SW 1271 (cell line): ENCODE results near the gene NUDT4.
"Not testable (repeated sequence)": the region's sequence is repeated elsewhere in the genome, so short reads cannot be mapped to it uniquely, and the experiment has no call there.

ENCODE experiments used
- DNase-seq, 2 experiments: peaks; one replicate each; lab custom pipeline; 2025; lab: John Stamatoyannopoulos, UW

The NUDT4 gene

GRCh38 chr12:93402333-93403311 lies 24.9 kb downstream of the NUDT4 start:
- no peak for DNase-seq

DNA sequence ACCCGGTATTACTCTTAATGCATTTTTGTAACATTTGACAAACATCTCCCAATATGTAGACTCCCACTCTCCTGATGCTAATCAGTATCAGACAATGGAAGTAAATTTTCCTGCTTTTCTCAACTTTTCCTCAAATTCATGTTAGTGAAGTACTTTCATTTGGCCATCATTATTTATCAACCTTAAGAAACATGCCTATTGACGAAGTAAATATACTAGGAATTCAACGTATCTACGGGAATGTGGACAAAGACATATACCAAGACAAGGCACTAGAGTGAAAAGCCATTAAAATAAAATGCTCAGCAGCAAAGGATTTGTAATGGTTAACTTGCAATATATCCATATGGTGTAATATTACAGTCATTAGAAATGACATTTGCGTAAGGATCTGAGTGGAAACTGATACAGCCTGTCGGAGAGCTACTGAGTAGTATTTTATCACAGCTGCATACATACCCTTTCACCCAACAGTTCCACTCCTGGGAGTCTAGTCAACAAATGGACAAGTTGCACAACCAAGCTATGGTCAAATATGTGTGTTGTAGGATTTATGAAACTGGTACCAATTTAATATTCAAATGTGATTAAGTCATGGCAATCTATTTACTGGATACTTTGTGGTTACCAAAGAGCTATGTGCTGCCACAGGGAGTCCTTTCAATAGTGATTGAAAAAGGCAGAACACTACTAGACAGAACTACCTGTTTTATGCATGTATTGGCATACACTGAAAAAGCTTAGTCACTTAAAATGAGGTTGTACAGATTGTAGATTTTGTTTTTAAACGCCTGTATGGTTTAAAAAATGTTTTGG lies 26.5 kb downstream of the NUDT4 start:
- DNase-seq = no peak

DNA sequence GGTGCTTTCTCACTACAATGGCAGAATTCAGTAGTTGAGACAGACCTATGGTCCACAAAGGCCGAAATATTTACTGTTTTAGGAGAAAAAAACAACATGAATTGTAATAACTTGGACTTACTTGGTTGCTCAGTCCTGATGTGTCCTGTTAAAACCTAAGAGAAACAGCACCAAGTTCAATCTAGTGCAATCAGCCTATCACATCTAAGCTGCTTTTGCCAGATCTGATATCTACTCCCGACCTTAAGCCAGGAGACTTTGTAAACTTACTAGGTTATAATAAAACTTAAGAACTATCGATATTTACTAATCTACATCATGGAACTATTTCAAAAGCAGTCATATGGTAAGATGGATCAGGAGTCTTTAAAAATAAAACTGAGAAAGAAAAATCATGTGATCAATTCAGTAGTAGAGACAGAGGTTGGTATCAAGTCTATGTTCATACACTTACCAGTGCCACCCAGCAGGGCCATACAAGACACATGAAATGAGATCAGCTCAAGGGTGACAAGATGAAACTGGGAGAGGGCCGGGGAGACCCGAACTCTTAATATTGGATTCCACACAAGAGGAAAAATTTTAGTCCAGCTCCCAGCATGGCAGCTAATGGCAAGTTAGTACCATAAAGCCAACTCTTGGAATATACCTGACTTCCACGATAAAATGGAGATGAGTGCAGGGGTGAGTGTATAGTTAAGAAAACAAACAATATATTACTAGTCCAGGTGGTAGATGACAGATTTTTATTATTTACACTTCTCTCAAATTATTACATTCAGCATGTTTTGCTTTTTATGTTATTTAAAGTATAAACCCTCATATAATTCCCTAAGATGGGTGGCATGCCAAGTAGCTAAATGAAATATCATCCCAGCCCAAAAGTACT lies 27.5 kb downstream of the NUDT4 start:
- DNase-seq = no peak

- no peak for DNase-seq
Measured at GRCh38 chr12:93407054-93407962, 29.6 kb downstream of the NUDT4 start.

GRCh38 chr12:93407963-93408283 lies 30.2 kb downstream of the NUDT4 start:
- no peak for DNase-seq

- DNase-seq = no peak
Measured at GRCh38 chr12:93408813-93409212, 31.1 kb downstream of the NUDT4 start.

DNA sequence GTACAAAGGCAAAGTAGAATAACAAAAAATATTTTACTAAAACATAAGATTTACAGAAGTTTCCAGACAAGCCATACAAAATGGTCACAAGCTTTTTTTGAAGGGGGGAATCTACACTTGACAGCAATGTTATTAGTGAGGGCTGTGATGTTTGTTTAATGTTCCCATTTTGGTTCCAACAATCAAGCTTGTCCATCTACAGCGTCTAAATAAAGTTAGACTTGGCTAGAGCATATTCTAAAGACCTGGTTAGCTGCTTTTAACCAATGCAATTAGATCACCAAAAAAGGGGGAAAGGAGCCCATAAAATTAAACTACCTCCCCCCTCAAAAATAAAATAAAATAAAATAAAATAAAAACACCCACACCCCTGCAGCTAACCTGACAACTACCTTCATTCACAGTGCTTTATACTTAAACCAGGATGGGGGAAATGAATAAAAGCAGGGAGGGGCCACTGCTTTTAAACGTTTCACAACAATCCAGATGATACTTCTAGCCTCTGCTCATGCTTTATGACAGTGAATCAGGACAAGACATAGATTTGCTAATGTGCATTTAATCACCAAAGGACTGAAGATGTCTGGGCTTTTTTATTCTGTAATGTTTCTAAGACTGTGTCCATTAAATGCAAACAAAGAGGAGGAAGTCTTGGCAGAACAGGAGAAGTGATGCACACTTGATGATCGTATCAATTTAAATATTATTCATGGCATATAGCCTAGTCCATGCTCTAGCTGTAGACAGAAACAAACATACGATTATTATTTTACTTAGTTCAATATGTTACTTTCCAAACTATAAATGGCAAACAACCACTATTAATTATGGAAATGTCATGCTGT lies 31.8 kb downstream of the NUDT4 start:
- not testable (repeated sequence) for DNase-seq

GRCh38 chr12:93411060-93411459 lies 33.3 kb downstream of the NUDT4 start:
- DNase-seq = not testable (repeated sequence)

- not testable (repeated sequence) for DNase-seq
Measured at GRCh38 chr12:93412396-93412795, 34.7 kb downstream of the NUDT4 start.

GRCh38 chr12:93413064-93413463 lies 35.3 kb downstream of the NUDT4 start:
- no peak for DNase-seq

DNA sequence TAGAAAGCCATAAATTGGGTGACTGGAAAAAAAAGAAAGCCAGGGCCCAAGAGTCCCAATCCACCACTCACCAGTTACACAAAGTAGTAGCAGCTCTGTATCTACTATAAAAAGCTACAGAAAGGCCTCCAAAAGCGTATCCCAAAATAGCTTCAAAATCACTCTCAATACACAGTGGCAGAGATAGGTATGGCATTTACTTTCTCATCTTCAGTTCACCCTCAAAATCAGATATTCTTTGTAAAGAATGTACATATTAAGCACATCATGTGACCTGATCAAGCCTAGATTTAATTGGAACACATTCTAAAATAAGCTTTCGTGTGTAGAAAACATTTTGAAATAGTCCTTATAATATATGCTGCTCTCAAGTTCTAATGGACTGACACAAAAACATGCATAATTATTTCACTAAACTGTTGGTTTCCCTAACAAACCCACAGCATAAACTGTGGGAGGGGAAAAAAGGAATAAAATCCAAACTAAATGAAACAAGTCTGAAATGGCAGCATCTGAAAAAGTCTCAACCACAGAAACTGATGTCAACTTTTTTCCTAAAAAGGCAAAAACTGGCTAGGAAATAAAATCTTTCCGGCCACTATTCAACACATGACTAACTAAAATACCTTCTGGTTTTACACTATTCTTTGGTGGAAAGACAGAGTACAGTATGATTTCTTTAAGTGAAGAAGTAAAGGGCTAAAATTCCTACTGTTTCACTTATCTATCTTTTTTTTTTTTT lies 38.2 kb downstream of the NUDT4 start:
- DNase-seq = no peak

GRCh38 chr12:93417967-93418480 lies 40.3 kb downstream of the NUDT4 start:
- DNase-seq = no peak

DNA sequence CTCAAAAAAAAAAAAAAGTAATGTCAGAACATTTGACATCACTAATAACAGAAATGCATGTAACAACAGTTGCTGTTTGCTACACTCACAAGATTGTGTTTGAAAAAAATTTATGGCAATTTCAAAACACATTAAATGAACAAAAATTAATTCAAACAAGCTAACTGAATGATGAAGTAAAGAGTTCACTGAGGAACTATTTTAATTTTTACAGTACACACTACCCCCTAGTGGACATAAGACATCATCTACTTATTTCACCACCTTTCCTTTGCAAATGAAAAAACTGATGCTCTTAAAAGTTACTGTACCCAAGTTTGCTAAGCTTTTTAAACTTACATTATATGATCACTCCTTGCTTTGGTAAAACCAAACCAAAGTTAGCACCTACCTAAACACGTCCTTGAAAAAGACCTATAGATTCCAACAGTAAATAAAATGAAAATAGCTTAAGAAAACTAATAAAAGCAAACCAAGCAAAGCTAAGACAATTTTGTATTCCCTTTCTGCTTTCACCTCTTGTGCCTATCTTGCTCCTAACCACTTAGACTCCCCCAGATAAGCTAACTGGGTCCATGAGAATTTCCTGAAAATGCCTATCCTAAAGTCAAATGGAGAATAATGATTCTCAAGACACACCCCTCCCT lies 41.8 kb downstream of the NUDT4 start:
- peak in 1 of 2 experiments; percentile 65 for DNase-seq

DNA sequence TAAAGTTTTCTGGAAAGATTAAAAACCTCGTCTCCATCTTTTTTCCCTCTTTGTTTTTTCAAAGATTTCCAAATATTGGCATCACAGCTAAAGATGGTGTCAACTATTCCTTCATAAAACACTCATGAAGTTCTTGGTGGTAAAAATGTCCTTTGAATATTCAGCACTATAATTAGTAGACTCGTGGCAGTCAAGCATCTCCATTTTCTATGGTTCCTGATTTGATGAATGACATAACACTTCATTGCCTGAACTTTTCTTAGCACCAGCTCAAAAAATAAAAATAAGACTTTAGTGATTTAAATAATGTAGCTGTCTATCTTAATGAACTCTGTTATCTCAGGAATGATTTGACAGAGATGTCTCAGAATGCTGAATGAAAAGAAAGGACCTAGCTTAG lies 44.3 kb downstream of the NUDT4 start:
- DNase-seq = no peak

- no peak for DNase-seq
Measured at GRCh38 chr12:93425736-93426411, 48.1 kb downstream of the NUDT4 start.

DNA sequence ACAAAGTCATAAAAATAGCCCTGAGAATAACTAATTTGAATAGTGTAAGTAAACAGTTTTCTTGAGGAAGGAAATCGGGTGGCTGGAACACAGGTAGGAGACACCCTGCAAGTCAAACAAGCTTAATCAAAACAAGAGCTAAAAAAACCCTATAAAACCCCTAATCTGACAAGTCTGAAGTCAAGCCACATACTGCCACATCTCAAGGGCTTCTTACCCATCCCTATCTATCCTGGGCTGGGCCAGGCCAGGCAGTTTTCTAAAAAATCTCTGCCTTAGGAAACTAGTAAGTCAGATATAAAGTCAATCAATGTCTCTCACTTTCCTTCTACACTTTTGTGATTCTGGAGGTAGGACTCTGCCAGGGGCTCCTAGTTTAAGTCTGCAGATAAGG lies 48.7 kb downstream of the NUDT4 start:
- DNase-seq = no peak

- no peak for DNase-seq
Measured at GRCh38 chr12:93427779-93428564, 50.2 kb downstream of the NUDT4 start.
